Vagina (tissue), 2 donors: Measurements from ENCODE around the gene CSGALNACT2.

ENCODE experiments used
- CTCF ChIP-seq, 3 experiments: fragments of 450-650 bp in 2 of 3; fragments of 200-600 bp in 1 of 3; sonication (generic) in 1 of 3; IDR thresholded peaks; one replicate each; pipeline ENCODE4 v1.5.1; 2017 to 2019; ENCODE audit warnings: antibody characterized with exemption in 3 of 3, mild to moderate bottlenecking in 2 of 3, moderate library complexity in 2 of 3
- POLR2A ChIP-seq, 2 donors: fragments of 450-650 bp; IDR thresholded peaks; one replicate each; pipeline ENCODE4 v1.6.1; 2017; ENCODE audit warnings: antibody characterized with exemption in 2 of 2, mild to moderate bottlenecking in 2 of 2, moderate library complexity in 2 of 2

- TF ChIP-seq CTCF (IDR thresholded peaks at IDR 0.05) (no peak), POLR2A (IDR thresholded peaks at IDR 0.05) (no peak)
Measured at GRCh38 chr10:43226441-43226840, 88.2 kb downstream of the CSGALNACT2 start.
